Osteocyte (in vitro differentiated cells): ENCODE results near the gene TTC36. TPM values are rescaled to one million over a fixed set of nuclear protein-coding genes. Genes with fewer than 3 reads are reported as not detected.

Experiments
- DNase-seq: peaks from one replicate; pipeline ENCODE4 v3.0.0; 2021; ENCODE audit warnings: mixed read lengths; ENCODE audit not compliant: unreplicated experiment; ENCODE audit errors: extremely low spot score
- H3K27ac Mint-ChIP-seq: one replicate; pipeline ENCODE4 v1.8.0; 2021; ENCODE audit warnings: mild to moderate bottlenecking, mixed read lengths; ENCODE audit not compliant: unreplicated experiment
- H3K27me3 Mint-ChIP-seq: one replicate; pipeline ENCODE4 v1.8.0; 2021; ENCODE audit warnings: mixed read lengths; ENCODE audit not compliant: unreplicated experiment
- H3K36me3 Mint-ChIP-seq: one replicate; pipeline ENCODE4 v1.8.0; 2021; ENCODE audit warnings: mixed read lengths; ENCODE audit not compliant: unreplicated experiment
- H3K4me1 Mint-ChIP-seq: one replicate; pipeline ENCODE4 v1.8.0; 2021; ENCODE audit warnings: mixed read lengths; ENCODE audit not compliant: unreplicated experiment
- H3K4me3 Mint-ChIP-seq: one replicate; pipeline ENCODE4 v1.8.0; 2021; ENCODE audit warnings: mild to moderate bottlenecking, moderate library complexity, mixed read lengths; ENCODE audit not compliant: unreplicated experiment
- H3K9me3 Mint-ChIP-seq: one replicate; pipeline ENCODE4 v1.8.0; 2021; ENCODE audit warnings: mixed read lengths; ENCODE audit not compliant: unreplicated experiment
- total RNA-seq: library from RNA; stranded (reverse); gene quantifications from 2 replicates; pipeline ENCODE4 v1.2.1, GENCODE V29; 2021
- TF ChIP-seq, protein P1 (sequence below): fragments of 200-600 bp; sonication (generic); IDR thresholded peaks from 2 replicates; pipeline ENCODE4 v1.5.0; 2021; ENCODE audit warnings: antibody characterized with exemption, mild to moderate bottlenecking, moderate library complexity

Gene TTC36
- total RNA-seq, 1 donor from 2014 or later, result 1.2 TPM

DNA sequence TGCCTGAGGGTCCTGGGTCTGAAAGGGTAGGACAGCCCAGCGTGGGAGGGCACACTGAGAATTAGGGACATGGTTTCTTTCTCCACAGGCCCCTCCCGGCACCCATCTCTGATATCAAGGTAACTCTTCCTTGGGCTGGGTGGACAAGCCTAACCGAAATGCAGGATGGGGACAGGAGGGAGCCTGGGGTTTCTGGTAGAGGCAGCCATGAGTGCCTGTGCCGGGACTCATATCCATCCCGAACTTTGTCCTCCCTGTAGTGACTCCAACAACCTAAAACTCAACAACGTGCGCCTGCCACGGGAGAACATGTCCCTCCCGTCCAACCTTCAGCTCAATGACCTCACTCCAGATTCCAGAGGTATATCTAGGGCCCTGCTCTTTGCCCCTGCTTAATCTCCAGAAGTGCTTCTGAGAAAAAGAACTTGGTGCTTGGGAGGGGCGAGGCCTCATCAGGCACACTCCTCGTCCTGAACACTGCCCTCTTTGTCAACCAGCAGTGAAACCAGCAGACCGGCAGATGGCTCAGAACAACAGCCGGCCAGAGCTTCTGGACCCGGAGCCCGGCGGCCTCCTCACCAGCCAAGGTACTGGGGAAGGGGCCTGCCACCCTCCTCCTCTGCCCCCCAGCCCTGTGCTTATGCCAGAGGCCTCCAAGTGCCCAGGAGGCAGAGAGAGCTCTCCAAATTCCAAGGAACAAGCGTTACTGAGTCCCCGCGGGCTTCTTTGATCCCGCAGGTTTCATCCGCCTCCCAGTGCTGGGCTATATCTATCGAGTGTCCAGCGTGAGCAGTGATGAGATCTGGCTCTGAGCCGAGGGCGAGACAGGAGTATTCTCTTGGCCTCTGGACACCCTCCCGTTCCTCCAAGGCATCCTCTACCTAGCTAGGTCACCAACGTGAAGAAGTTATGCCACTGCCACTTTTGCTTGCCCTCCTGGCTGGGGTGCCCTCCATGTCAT lies 6.8 kb downstream of the TTC36 start:
- Mint-ChIP-seq H3K36me3 (peaks cover 2% of the 10 kb centered on the region), H3K27ac (no peak overlapping the region), H3K4me3 (no peak overlapping the region), H3K9me3 (no peaks in the 10 kb centered on the region), H3K27me3 (no peaks in the 10 kb centered on the region), H3K4me1 (peaks cover 26% of the 10 kb centered on the region)
- TF ChIP-seq, protein P1, sequence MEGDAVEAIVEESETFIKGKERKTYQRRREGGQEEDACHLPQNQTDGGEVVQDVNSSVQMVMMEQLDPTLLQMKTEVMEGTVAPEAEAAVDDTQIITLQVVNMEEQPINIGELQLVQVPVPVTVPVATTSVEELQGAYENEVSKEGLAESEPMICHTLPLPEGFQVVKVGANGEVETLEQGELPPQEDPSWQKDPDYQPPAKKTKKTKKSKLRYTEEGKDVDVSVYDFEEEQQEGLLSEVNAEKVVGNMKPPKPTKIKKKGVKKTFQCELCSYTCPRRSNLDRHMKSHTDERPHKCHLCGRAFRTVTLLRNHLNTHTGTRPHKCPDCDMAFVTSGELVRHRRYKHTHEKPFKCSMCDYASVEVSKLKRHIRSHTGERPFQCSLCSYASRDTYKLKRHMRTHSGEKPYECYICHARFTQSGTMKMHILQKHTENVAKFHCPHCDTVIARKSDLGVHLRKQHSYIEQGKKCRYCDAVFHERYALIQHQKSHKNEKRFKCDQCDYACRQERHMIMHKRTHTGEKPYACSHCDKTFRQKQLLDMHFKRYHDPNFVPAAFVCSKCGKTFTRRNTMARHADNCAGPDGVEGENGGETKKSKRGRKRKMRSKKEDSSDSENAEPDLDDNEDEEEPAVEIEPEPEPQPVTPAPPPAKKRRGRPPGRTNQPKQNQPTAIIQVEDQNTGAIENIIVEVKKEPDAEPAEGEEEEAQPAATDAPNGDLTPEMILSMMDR, result no peak
- DNase-seq, result no peak

- Mint-ChIP-seq H3K4me1 (peaks cover 21% of the 10 kb centered on the region), H3K27ac (no peak overlapping the region), H3K4me3 (no peak overlapping the region), H3K9me3 (no peaks in the 10 kb centered on the region), H3K27me3 (no peaks in the 10 kb centered on the region), H3K36me3 (peaks cover 4% of the 10 kb centered on the region)
- TF ChIP-seq, protein P1, result no peak
- DNase-seq, result no peak
These were observed 8.0 kb downstream of the TTC36 start for GRCh38 chr11:118535261-118535660.

DNA sequence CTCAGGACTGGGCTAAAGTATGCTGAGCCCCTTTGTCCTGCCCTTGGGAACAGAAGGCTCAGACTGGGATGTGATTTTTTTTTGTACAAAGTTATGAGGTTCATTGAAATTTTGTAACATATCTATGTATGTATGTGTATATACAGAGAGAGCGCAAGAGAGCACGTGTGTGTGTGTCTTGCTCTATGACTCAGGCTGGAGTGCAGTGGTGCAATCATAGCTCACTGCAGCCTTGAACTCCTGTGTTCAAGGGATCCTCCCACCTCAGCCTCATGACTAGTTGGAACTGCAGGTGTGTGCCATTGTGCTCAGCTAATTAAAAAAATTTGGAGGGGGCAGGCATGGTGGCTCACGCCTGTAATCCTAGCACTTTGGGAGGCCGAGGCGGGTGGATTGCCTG lies 9.5 kb downstream of the TTC36 start:
- TF ChIP-seq, protein P1, result no peak
- H3K27me3 Mint-ChIP-seq, result no peaks in the 10 kb centered on the region
- H3K4me1 Mint-ChIP-seq, result peaks cover 17% of the 10 kb centered on the region
- no peaks in the 10 kb centered on the region for H3K9me3 Mint-ChIP-seq
- no peak overlapping the region for H3K27ac Mint-ChIP-seq
- H3K36me3 Mint-ChIP-seq, result peaks cover 10% of the 10 kb centered on the region
- no peak overlapping the region for H3K4me3 Mint-ChIP-seq
- no peak for DNase-seq

- DNase-seq, result no peak
- Mint-ChIP-seq H3K4me3 (no peak overlapping the region), H3K27ac (no peak overlapping the region), H3K36me3 (peaks cover 10% of the 10 kb centered on the region), H3K4me1 (peaks cover 13% of the 10 kb centered on the region), H3K9me3 (no peaks in the 10 kb centered on the region), H3K27me3 (no peaks in the 10 kb centered on the region)
- TF ChIP-seq, protein P1, result no peak
These were observed 10.2 kb downstream of the TTC36 start for GRCh38 chr11:118537409-118537980.

DNA sequence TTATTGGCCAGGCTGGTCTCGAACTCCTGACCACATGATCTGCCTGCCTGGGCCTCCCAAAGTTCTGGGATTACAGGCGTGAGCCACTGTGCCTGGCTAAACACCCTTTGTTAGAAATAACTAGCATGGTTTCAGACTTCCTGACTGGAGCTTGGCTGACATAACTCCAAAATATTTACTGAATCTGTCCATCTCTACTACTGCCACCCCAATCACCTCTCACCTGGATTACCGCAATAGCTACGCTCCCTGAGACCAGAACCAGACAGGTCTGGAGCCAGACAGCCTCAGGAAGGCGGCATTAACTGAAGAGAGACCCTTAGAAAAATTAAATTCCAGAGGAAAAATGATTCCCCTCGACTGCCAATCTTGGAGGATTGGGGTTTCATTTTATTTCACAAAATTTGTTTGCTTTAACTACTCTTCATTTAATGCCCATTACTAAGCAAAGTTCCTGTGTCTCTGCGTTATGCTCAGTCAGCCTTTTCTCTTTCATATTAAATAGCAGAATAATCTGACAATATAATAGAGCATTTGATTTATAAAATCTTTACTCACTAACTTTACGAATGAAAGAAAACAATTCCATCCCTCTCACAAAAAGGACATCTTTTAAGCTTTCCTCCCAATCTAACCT lies 16.9 kb downstream of the TTC36 start:
- TF ChIP-seq, protein P1, result no peak

More for the DNA sequence above, 16.9 kb downstream of the TTC36 start:
- H3K4me3 Mint-ChIP-seq, result no peak overlapping the region
- peaks cover 24% of the 10 kb centered on the region for H3K36me3 Mint-ChIP-seq
- DNase-seq, result no peak
- no peaks in the 10 kb centered on the region for H3K9me3 Mint-ChIP-seq
- H3K4me1 Mint-ChIP-seq, result peaks cover 15% of the 10 kb centered on the region
- H3K27me3 Mint-ChIP-seq, result no peaks in the 10 kb centered on the region
- H3K27ac Mint-ChIP-seq, result no peak overlapping the region
